22Rv1 (cell line): Measurements from ENCODE around the gene BST1.

Experiments
- CTCF ChIP-seq: fragments of 450-650 bp; IDR thresholded peaks from 2 replicates; pipeline ENCODE4 v1.5.1; 2017; ENCODE audit warnings: mild to moderate bottlenecking
- ZFX ChIP-seq: fragments of 450-650 bp; IDR thresholded peaks from 2 replicates; pipeline ENCODE4 v1.6.1; 2017; ENCODE audit warnings: antibody characterized with exemption, borderline replicate concordance

- no peak for TF ChIP-seq CTCF
- no peak for TF ChIP-seq ZFX
Measured at GRCh38 chr4:15717657-15718416, 15.0 kb downstream of the BST1 start.
